NAMALWA (cell line): ENCODE results near the gene PLK5.
"Not testable (repeated sequence)": the region's sequence is repeated elsewhere in the genome, so short reads cannot be mapped to it uniquely, and the experiment has no call there.

ENCODE experiments used
- DNase-seq: peaks from one replicate; pipeline ENCODE4 v3.0.0-alpha.2; 2015; ENCODE audit warnings: low spot score

PLK5 gene

GRCh38 chr19:1491114-1491848, 32.6 kb upstream of the PLK5 start, which contains the start of gene REEP6:
REEP6 (plus strand) TSS chr19:1491181; CDS start chr19:1491270, 89 bp downstream.
- no peak for DNase-seq

- DNase-seq, result no peak
These were observed 32.1 kb upstream of the PLK5 start for GRCh38 chr19:1491849-1492170.

GRCh38 chr19:1492474-1493006, 31.3 kb upstream of the PLK5 start:
- no peak for DNase-seq

GRCh38 chr19:1494115-1494815, 29.6 kb upstream of the PLK5 start:
- no peak for DNase-seq

- DNase-seq, result no peak
These were observed 28.7 kb upstream of the PLK5 start for GRCh38 chr19:1495051-1495798.

- DNase-seq, result no peak
These were observed 27.8 kb upstream of the PLK5 start for GRCh38 chr19:1495799-1496713.

- no peak for DNase-seq
These were observed 26.9 kb upstream of the PLK5 start for GRCh38 chr19:1496714-1497577.

- no peak for DNase-seq
These were observed 26.2 kb upstream of the PLK5 start for GRCh38 chr19:1497578-1498235.

- DNase-seq, result not testable (repeated sequence)
These were observed 24.6 kb upstream of the PLK5 start for GRCh38 chr19:1499231-1499630.

- no peak for DNase-seq
These were observed 22.7 kb upstream of the PLK5 start for GRCh38 chr19:1501200-1501595.

- DNase-seq, result no peak
These were observed 21.3 kb upstream of the PLK5 start for GRCh38 chr19:1502433-1503088.

GRCh38 chr19:1503089-1503924, 20.6 kb upstream of the PLK5 start:
- DNase-seq, result peak; percentile 76

- no peak for DNase-seq
These were observed 19.7 kb upstream of the PLK5 start for GRCh38 chr19:1503925-1504773.

GRCh38 chr19:1505012-1505411, 18.9 kb upstream of the PLK5 start:
- DNase-seq, result no peak

- no peak for DNase-seq
These were observed 17.6 kb upstream of the PLK5 start for GRCh38 chr19:1505991-1506881.

GRCh38 chr19:1507192-1507660, 16.7 kb upstream of the PLK5 start:
- DNase-seq, result no peak
